ENCODE results near the gene CRAT. TPM values are rescaled to one million over a fixed set of nuclear protein-coding genes. Genes with fewer than 3 reads are reported as not detected.

The CRAT gene
- total RNA-seq, 2 experiments from 2014 or later = 1.8 to 6.5 TPM

- peak; percentile 18 for DNase-seq (ENCODE audit: low spot score)
- Histone ChIP-seq H3K27ac (ENCODE audit: low read depth, low read length, poor library complexity, severe bottlenecking) (peak overlapping the region; percentile 91), H2AFZ (ENCODE audit: low read length) (no peak overlapping the region), H3K79me2 (ENCODE audit: insufficient read depth, low read depth, low read length) (no peaks in the 10 kb centered on the region; the same call in 1 of the 2 replicates), H3K4me1 (ENCODE audit: insufficient read depth, low read length, poor library complexity, severe bottlenecking) (peaks cover 48% of the 10 kb centered on the region), H3K36me3 (ENCODE audit: insufficient read depth, low read length) (peaks cover 46% of the 10 kb centered on the region; the same call in 1 of the 2 replicates), H3K9me3 (ENCODE audit: low read length) (no peaks in the 10 kb centered on the region), H4K20me1 (ENCODE audit: insufficient read depth, low read length) (no peaks in the 10 kb centered on the region), H3K4me2 (ENCODE audit: low read length) (peak overlapping the region; percentile 98), H3K4me3 (ENCODE audit: low read depth, low read length, poor library complexity, severe bottlenecking) (no peak overlapping the region), H3K9me2 (ENCODE audit: insufficient read depth, low read length) (no peaks in the 10 kb centered on the region)
- POLR2A ChIA-PET = interaction anchor here (0.6 to 2.0 kb wide), 4 partner anchors 8 to 213 kb away, joined by 3 to 7 read pairs (median 4); no protein-coding TSS in a partner anchor
- no peak for TF ChIP-seq CTCF (conservative IDR thresholded peaks at IDR 0.05; ENCODE audit: low read length)
- no peak for TF ChIP-seq EZH2phosphoT487 (IDR thresholded peaks at IDR 0.05; ENCODE audit: borderline replicate concordance, low read depth, low read length)
- CTCF ChIA-PET (ENCODE audit: unreplicated experiment) = interaction anchor here (0.7 to 1.2 kb wide), 4 partner anchors 10 to 485 kb away, joined by 3 to 4 read pairs (median 3); no protein-coding TSS in a partner anchor
- BruUV-seq (replicated peaks) = no TSS peak
- intact Hi-C loops (cut with micrococcal nuclease; ENCODE audit: unreplicated experiment) = loop anchor here (1.0 kb wide), 2 partner anchors 36 to 473 kb away; no protein-coding TSS in a partner anchor
Observed at GRCh38 chr9:129138476-129139232, 28.1 kb upstream of the CRAT start.

- Histone ChIP-seq H3K79me2 (ENCODE audit: insufficient read depth, low read depth, low read length) (no peaks in the 10 kb centered on the region; the same call in 1 of the 2 replicates), H3K9me3 (ENCODE audit: low read length) (no peaks in the 10 kb centered on the region), H3K4me3 (ENCODE audit: low read depth, low read length, poor library complexity, severe bottlenecking) (no peak overlapping the region), H3K9me2 (ENCODE audit: insufficient read depth, low read length) (no peaks in the 10 kb centered on the region), H3K4me1 (ENCODE audit: insufficient read depth, low read length, poor library complexity, severe bottlenecking) (peaks cover 42% of the 10 kb centered on the region), H3K36me3 (ENCODE audit: insufficient read depth, low read length) (peaks cover 46% of the 10 kb centered on the region; the same call in 1 of the 2 replicates), H4K20me1 (ENCODE audit: insufficient read depth, low read length) (no peaks in the 10 kb centered on the region), H3K27ac (ENCODE audit: low read depth, low read length, poor library complexity, severe bottlenecking) (no peak overlapping the region), H2AFZ (ENCODE audit: low read length) (no peak overlapping the region), H3K4me2 (ENCODE audit: low read length) (no peak overlapping the region)
- DNase-seq (ENCODE audit: low spot score) = no peak
- ChIA-PET POLR2A (interaction anchor here (0.6 to 1.1 kb wide), 2 partner anchors 15 to 213 kb away, joined by 3 read pairs; no protein-coding TSS in a partner anchor), CTCF (ENCODE audit: unreplicated experiment) (interaction anchor here (0.7 to 0.9 kb wide), 2 partner anchors 11 to 83 kb away, joined by 3 read pairs; no protein-coding TSS in a partner anchor)
- TF ChIP-seq CTCF (conservative IDR thresholded peaks at IDR 0.05; ENCODE audit: low read length) = no peak
- no peak for TF ChIP-seq EZH2phosphoT487 (IDR thresholded peaks at IDR 0.05; ENCODE audit: borderline replicate concordance, low read depth, low read length)
- intact Hi-C loops (cut with micrococcal nuclease; ENCODE audit: unreplicated experiment) = no loop called here
- BruUV-seq (replicated peaks) = no TSS peak
Observed at GRCh38 chr9:129138144-129138462, 27.5 kb upstream of the CRAT start.

All from OCI-LY7 (cell line).